Ovary (tissue), 9 donors: Measurements from ENCODE around the gene PARM1. TPM values are rescaled to one million over a fixed set of nuclear protein-coding genes. Genes with fewer than 3 reads are reported as not detected.

Source experiments
- DNase-seq, 5 donors: peaks; one replicate each; pipeline ENCODE4 v3.0.0-alpha.2; 2019 to 2020
- H3K27ac ChIP-seq, 2 donors: fragments of 200-600 bp; one replicate each; pipeline versions ENCODE4 v1.5.1 to v1.8.0; 2019 to 2022
- H3K27me3 ChIP-seq: fragments of 200-600 bp; one replicate; pipeline ENCODE4 v1.8.0; 2022
- H3K36me3 ChIP-seq: fragments of 200-600 bp; sonication (generic); one replicate; pipeline ENCODE4 v1.5.1; 2019
- H3K4me1 ChIP-seq: one replicate; pipeline ENCODE4 v1.8.1; 2013; ENCODE audit warnings: mild to moderate bottlenecking, moderate library complexity; ENCODE audit not compliant: insufficient read depth
- H3K4me3 ChIP-seq: fragments of 200-600 bp; sonication (generic); one replicate; pipeline ENCODE4 v1.5.1; 2017
- H3K9me3 ChIP-seq, 2 donors: fragments of 200-600 bp in 1 of 2; sonication (generic) in 1 of 2; one replicate each; pipeline versions ENCODE4 v1.5.1 to v1.8.1; 2013 to 2019; ENCODE audit warnings: mild to moderate bottlenecking in 1 of 2, moderate library complexity in 1 of 2
- CTCF ChIP-seq, 3 donors: fragments of 450-650 bp in 2 of 3; fragments of 200-600 bp in 1 of 3; IDR thresholded peaks; one replicate each; pipeline versions ENCODE4 v1.5.1 to v1.8.0; 2016 to 2022; ENCODE audit warnings: antibody characterized with exemption in 3 of 3, mild to moderate bottlenecking in 1 of 3
- EP300 ChIP-seq: sonication (generic); formaldehyde crosslinking; IDR thresholded peaks from one replicate; pipeline ENCODE4 v1.6.1; 2017; ENCODE audit warnings: antibody characterized with exemption
- POLR2A ChIP-seq: fragments of 450-650 bp; IDR thresholded peaks from one replicate; pipeline ENCODE4 v1.6.1; 2017; ENCODE audit warnings: antibody characterized with exemption, mild to moderate bottlenecking, moderate library complexity
- WGBS, 3 donors: extraction: QIAGEN DNeasy Blood & Tissue Kit in 1 of 3; methylation state at CpG; one replicate each; pipeline versions ENCODE4 v1.1.5 to v1.1.7; 2013 to 2017; 5-methylcytosine and 5-hydroxymethylcytosine counted together
- intact Hi-C, 4 donors: fragments of 100-400 bp; cut with DNase I; formaldehyde crosslinking; loops; one replicate each; pipeline versions ENCODE4 v1.11.0 to v1.15.1; 2022 to 2023
- polyA plus RNA-seq, 2 donors: library from polyadenylated mRNA; stranded (reverse); fragments of 200-250 nt in 1 of 2; fragments of 350-450 nt in 1 of 2; fragmentation: Illumina TruSeq in 1 of 2; extraction: RNeasy Lipid Tissue Mini Kit (QIAGEN cat#74804) in 1 of 2; gene quantifications; one replicate each; pipeline ENCODE4 v1.2.3, GENCODE V29; 2013 to 2014
- total RNA-seq, 7 donors: library from RNA; depleted of rRNA in 2 of 7; stranded (reverse); fragments of >200 nt in 2 of 7; fragmentation: NEBNext Ultra II Directional in 3 of 7; extraction: Animal tissue kit (Norgen Biotek cat#: 25700) in 3 of 7; gene quantifications; one replicate each; pipeline versions ENCODE4 v1.1.0 to v1.2.4, GENCODE V29; 2016 to 2023
- donor health status: DM: no; HTN: no; CAD: no; lungs with moderate emphysema.
- donor health status: DM: no; HTN: no; CAD: no.
- donor health status: Bipolar disorder and iron deficiency.
- donor health status: DM: yes; HTN: yes; CAD: no.
- donor health status: DM: no; HTN: no; CAD: no.
- donor health status: DM: yes; HTN: yes; CAD: no.

The PARM1 gene
- total and polyA plus RNA-seq, 9 donors, result 1.9 to 90.1 (median 12.6) TPM

DNA sequence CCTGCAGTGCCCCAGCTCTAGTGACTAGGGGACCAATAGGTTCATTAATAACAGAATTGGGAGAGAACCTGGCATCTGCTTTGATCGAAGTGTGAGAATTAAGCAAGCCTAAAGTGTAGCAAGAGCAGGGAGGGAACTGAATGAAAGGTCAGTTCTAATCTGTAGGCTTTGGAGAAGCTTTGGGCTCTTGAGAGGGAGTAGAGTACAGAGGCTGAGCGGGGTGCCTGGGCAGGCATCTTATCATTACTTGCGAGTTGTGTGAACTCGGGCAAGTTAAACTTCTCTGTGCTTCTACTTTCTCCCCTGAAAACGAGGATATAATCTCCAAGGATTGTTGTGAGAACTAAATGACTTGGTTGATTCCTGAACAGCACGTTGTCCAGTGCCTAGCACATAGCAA lies 906 bp upstream of the PARM1 start:
- Histone ChIP-seq H3K36me3 (no peaks in the 10 kb centered on the region), H3K27me3 (no peaks in the 10 kb centered on the region), H3K9me3 (no peaks in the 10 kb centered on the region), H3K27ac (no peak overlapping the region), H3K4me1 (peaks cover 1% of the 10 kb centered on the region), H3K4me3 (no peak overlapping the region)
- DNase-seq, result no peak
- no peak for TF ChIP-seq EP300
- TF ChIP-seq CTCF (IDR thresholded peaks at IDR 0.05), result no peak
- intact Hi-C loops, result loop anchor here in 1 of 4 donors (10.0 kb wide), 1 partner anchor 583 kb away; the partner anchor contains the start of genes RCHY1 and THAP6
- WGBS, 3 donors, result 49 to 53% (median 53%) methylated on average over 6 of the region's 6 CpGs

- no peak for TF ChIP-seq EP300
- no peak for TF ChIP-seq CTCF (IDR thresholded peaks at IDR 0.05)
- TF ChIP-seq POLR2A, result no peak
- Histone ChIP-seq H3K4me1 (peaks cover 1% of the 10 kb centered on the region), H3K4me3 (peak overlapping the region; percentile 78), H3K36me3 (no peaks in the 10 kb centered on the region), H3K27me3 (no peaks in the 10 kb centered on the region), H3K9me3 (no peaks in the 10 kb centered on the region), H3K27ac (no peak overlapping the region)
- intact Hi-C loops, result loop anchor here in 1 of 4 donors (10.0 kb wide), 1 partner anchor 581 kb away; the partner anchor contains the start of genes RCHY1 and THAP6
- 1% methylated on average over 23 to 28 of the region's 28 CpGs for whole genome bisulfite sequencing, 3 donors
- DNase-seq, result peak in 1 of 5 donors; percentile 8
Observed at GRCh38 chr4:74933562-74934015, 673 bp downstream of the PARM1 start.

DNA sequence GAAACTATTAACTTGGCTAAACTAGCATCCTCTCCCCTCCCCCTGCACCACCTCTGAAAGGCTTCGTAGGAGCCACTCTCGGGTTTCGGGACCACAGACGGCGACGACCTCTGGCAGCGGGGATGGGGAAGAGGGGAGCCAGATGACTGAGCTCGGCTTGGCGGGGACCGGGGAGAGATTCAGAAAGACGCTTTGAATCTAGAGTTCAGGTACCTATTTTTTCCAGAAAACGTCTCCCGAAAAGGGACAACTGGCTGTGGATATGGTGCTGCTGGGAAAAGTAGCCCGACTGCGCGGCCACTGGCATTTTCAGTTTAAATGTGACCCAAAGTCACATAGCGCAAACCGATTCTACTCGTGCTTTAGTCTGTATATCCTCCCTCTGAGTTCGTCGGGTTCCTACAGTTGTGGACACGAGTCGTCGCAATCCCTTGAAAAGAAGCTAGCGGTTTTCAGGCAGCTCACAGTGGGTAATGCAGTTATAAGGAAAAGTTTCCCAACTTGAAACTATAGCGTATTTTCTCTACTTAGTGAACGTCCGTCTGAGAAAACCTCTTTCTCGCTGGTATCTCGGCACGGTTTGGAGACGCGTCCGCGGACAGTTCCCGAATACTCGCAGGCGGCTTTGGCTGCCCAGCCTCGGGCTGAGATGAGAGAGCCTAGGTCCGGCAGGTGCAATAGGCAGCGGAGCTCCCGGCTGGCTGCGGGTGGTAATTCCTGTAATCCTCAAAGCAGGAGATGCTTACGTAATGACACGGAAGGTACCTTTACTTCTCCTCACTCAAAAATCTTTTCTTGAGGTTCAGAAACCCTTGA lies 1.3 kb downstream of the PARM1 start:
- H3K9me3 ChIP-seq, result no peaks in the 10 kb centered on the region
- intact Hi-C loops, result loop anchor here in 1 of 4 donors (10.0 kb wide), 1 partner anchor 581 kb away; the partner anchor contains the start of genes RCHY1 and THAP6
- peak in 4 of 5 donors; percentile 16 to 41 (median 22) for DNase-seq

GRCh38 chr4:74934888-74935287 lies 2.0 kb downstream of the PARM1 start:
- DNase-seq, result peak in 4 of 5 donors; percentile 15 to 38 (median 32)

More for the DNA sequence above, 1.3 kb downstream of the PARM1 start:
- peaks cover 1% of the 10 kb centered on the region for H3K4me1 ChIP-seq
- H3K4me3 ChIP-seq, result peak overlapping the region; percentile 78
- H3K27me3 ChIP-seq, result no peaks in the 10 kb centered on the region
- no peak overlapping the region for H3K27ac ChIP-seq
- H3K36me3 ChIP-seq, result no peaks in the 10 kb centered on the region
- WGBS, 3 donors, result 0 to 1% (median 1%) methylated on average over 45 of the region's 45 CpGs
- TF ChIP-seq CTCF (IDR thresholded peaks at IDR 0.05) (no peak), EP300 (no peak), POLR2A (no peak)

More at GRCh38 chr4:74934888-74935287, 2.0 kb downstream of the PARM1 start:
- peak overlapping the region; percentile 78 for H3K4me3 ChIP-seq
- H3K9me3 ChIP-seq, result no peaks in the 10 kb centered on the region
- peaks cover 1% of the 10 kb centered on the region for H3K4me1 ChIP-seq
- intact Hi-C loops, result loop anchor here in 1 of 4 donors (10.0 kb wide), 1 partner anchor 580 kb away; the partner anchor contains the start of genes RCHY1 and THAP6
- 1 to 4% (median 4%) methylated on average over 10 of the region's 10 CpGs for WGBS, 3 donors
- H3K27ac ChIP-seq, result no peak overlapping the region
- TF ChIP-seq EP300 (no peak), CTCF (IDR thresholded peaks at IDR 0.05) (no peak), POLR2A (no peak)
- H3K36me3 ChIP-seq, result no peaks in the 10 kb centered on the region
- H3K27me3 ChIP-seq, result no peaks in the 10 kb centered on the region
